SKM-1 (cell line): ENCODE data around the gene GCNT1.
"Not testable (repeated sequence)": the region's sequence is repeated elsewhere in the genome, so short reads cannot be mapped to it uniquely, and the experiment has no call there.

Experiments
- DNase-seq: peaks from one replicate; lab custom pipeline; 2025; ENCODE audit not compliant: unreplicated experiment; lab: John Stamatoyannopoulos, UW

The GCNT1 gene

GRCh38 chr9:76479337-76479736, 20.4 kb downstream of the GCNT1 start:
- not testable (repeated sequence) for DNase-seq

GRCh38 chr9:76486151-76486550, 27.2 kb downstream of the GCNT1 start:
- DNase-seq, result no peak

- DNase-seq, result no peak
Measured at GRCh38 chr9:76490249-76490990, 31.4 kb downstream of the GCNT1 start.

- DNase-seq, result not testable (repeated sequence)
Measured at GRCh38 chr9:76491056-76491455, 32.1 kb downstream of the GCNT1 start.

GRCh38 chr9:76493496-76493895, 34.5 kb downstream of the GCNT1 start:
- not testable (repeated sequence) for DNase-seq

- no peak for DNase-seq
Measured at GRCh38 chr9:76500061-76500460, 41.1 kb downstream of the GCNT1 start.

GRCh38 chr9:76502746-76503145, 43.8 kb downstream of the GCNT1 start:
- DNase-seq, result no peak

- no peak for DNase-seq
Measured at GRCh38 chr9:76510041-76510440, 51.1 kb downstream of the GCNT1 start.

GRCh38 chr9:76510446-76510845, 51.5 kb downstream of the GCNT1 start:
- DNase-seq, result no peak

GRCh38 chr9:76512826-76513225, 53.8 kb downstream of the GCNT1 start:
- DNase-seq, result no peak

- no peak for DNase-seq
Measured at GRCh38 chr9:76516350-76516749, 57.4 kb downstream of the GCNT1 start.

GRCh38 chr9:76516871-76517270, 57.9 kb downstream of the GCNT1 start:
- no peak for DNase-seq

GRCh38 chr9:76519075-76519835, 60.3 kb downstream of the GCNT1 start:
- no peak for DNase-seq

GRCh38 chr9:76521244-76521681, 62.3 kb downstream of the GCNT1 start:
- no peak for DNase-seq

GRCh38 chr9:76521906-76522305, 62.9 kb downstream of the GCNT1 start:
- DNase-seq, result no peak

- DNase-seq, result not testable (repeated sequence)
Measured at GRCh38 chr9:76523617-76524200, 64.7 kb downstream of the GCNT1 start.

GRCh38 chr9:76525196-76525595, 66.2 kb downstream of the GCNT1 start:
- no peak for DNase-seq

GRCh38 chr9:76526026-76526425, 67.0 kb downstream of the GCNT1 start:
- no peak for DNase-seq

GRCh38 chr9:76528056-76528455, 69.1 kb downstream of the GCNT1 start:
- DNase-seq, result no peak

GRCh38 chr9:76528642-76529190, 69.7 kb downstream of the GCNT1 start:
- DNase-seq, result no peak

GRCh38 chr9:76529653-76530052, 70.7 kb downstream of the GCNT1 start:
- no peak for DNase-seq
